Keratinocyte (primary cell): Measurements from ENCODE around the gene CHSY3. TPM values are rescaled to one million over a fixed set of nuclear protein-coding genes. Genes with fewer than 3 reads are reported as not detected.

Source experiments
- DNase-seq: peaks from one replicate; pipeline ENCODE4 v3.0.0-alpha.2; 2011; ENCODE audit warnings: low read depth, missing footprints, low spot score
- FAIRE-seq: peaks from 2 replicates; lab custom pipeline; 2011; peaks lifted over from hg19 to GRCh38; lab: Jason Lieb, UNC
- H2AFZ ChIP-seq: 2 replicates; pipeline ENCODE4 v1.6.0; 2012; ENCODE audit warnings: low read length, control low read depth, inconsistent platforms; ENCODE audit not compliant: control insufficient read depth
- H3K27ac ChIP-seq: 2 replicates; pipeline ENCODE4 v1.5.1; 2011; ENCODE audit warnings: low read length; ENCODE audit not compliant: control insufficient read depth, insufficient read depth
- H3K27me3 ChIP-seq: 3 replicates; pipeline ENCODE4 v1.6.0; 2011; ENCODE audit warnings: low read length; ENCODE audit not compliant: control insufficient read depth, insufficient read depth; ENCODE audit errors: extremely low read depth
- H3K36me3 ChIP-seq, 2 experiments: 2 replicates in 1 of 2; 3 replicates in 1 of 2; pipeline ENCODE4 v1.5.1; 2011; ENCODE audit warnings: low read length in 2 of 2, mild to moderate bottlenecking in 1 of 2; ENCODE audit not compliant: control insufficient read depth in 2 of 2, insufficient read depth in 2 of 2; ENCODE audit errors: extremely low read depth in 1 of 2
- H3K4me1 ChIP-seq: 3 replicates; pipeline ENCODE4 v1.5.1; 2011; ENCODE audit warnings: low read length; ENCODE audit not compliant: control insufficient read depth, insufficient read depth; ENCODE audit errors: extremely low read depth
- H3K4me2 ChIP-seq: 3 replicates; pipeline ENCODE4 v1.6.0; 2011; ENCODE audit warnings: low read depth, low read length; ENCODE audit not compliant: control insufficient read depth, insufficient read depth; ENCODE audit errors: extremely low read depth
- H3K4me3 ChIP-seq, 3 experiments: fragments of 200-600 bp in 1 of 3; sonication (generic) in 1 of 3; 2 replicates in 2 of 3; 3 replicates in 1 of 3; pipeline ENCODE4 v1.5.1; 2011 to 2016; ENCODE audit warnings: low read length in 3 of 3, mild to moderate bottlenecking in 3 of 3, control low read depth in 2 of 3, inconsistent platforms in 1 of 3, low read depth in 1 of 3, mixed read lengths in 1 of 3, mixed run types in 1 of 3, moderate library complexity in 1 of 3; ENCODE audit not compliant: control insufficient read depth in 2 of 3, insufficient read depth in 2 of 3; ENCODE audit errors: extremely low read depth in 1 of 3
- H3K79me2 ChIP-seq: 2 replicates; pipeline ENCODE4 v1.6.0; 2012; ENCODE audit warnings: low read length; ENCODE audit not compliant: control insufficient read depth, insufficient read depth
- H3K9ac ChIP-seq: 3 replicates; pipeline ENCODE4 v1.6.0; 2011; ENCODE audit warnings: low read length; ENCODE audit not compliant: control insufficient read depth, insufficient read depth; ENCODE audit errors: extremely low read depth
- H3K9me1 ChIP-seq: 3 replicates; pipeline ENCODE4 v1.6.0; 2011; ENCODE audit warnings: low read length; ENCODE audit not compliant: control insufficient read depth, insufficient read depth; ENCODE audit errors: extremely low read depth
- H3K9me3 ChIP-seq: 2 replicates; pipeline ENCODE4 v1.5.1; 2012; ENCODE audit warnings: low read depth, low read length; ENCODE audit not compliant: control insufficient read depth
- H4K20me1 ChIP-seq: 3 replicates; pipeline ENCODE4 v1.6.0; 2011; ENCODE audit warnings: low read length; ENCODE audit not compliant: control insufficient read depth, insufficient read depth; ENCODE audit errors: extremely low read depth
- EZH2 ChIP-seq: IDR thresholded peaks from one replicate; pipeline ENCODE4 v1.6.1; 2012; ENCODE audit warnings: inconsistent platforms, mild to moderate bottlenecking, low read length, moderate library complexity
- dilution Hi-C: fragments of 300-500 bp; cut with MboI; formaldehyde crosslinking; loops from one replicate; pipeline ENCODE4 v1.7.0; 2020; ENCODE audit warnings: low sequenced_read_pairs; ENCODE audit not compliant: extremely low pct_ligation_motif_present
- polyA plus RNA-seq, 5 experiments: library from polyadenylated mRNA; depleted of rRNA in 3 of 5; stranded (reverse) in 3 of 5; stranded (forward) in 1 of 5; unstranded in 1 of 5; fragments of >200 nt; gene quantifications; 1 replicate in 1 of 5; 2 replicates in 3 of 5; 3 replicates in 1 of 5; pipeline versions ENCODE4 v1.2.1 to v1.2.3, GENCODE V29; 2011 to 2012; ENCODE audit warnings: missing spikeins in 2 of 5, low read depth in 1 of 5, low replicate concordance in 1 of 5
- TF ChIP-seq, protein P1 (sequence below), 3 experiments: IDR thresholded peaks in 1 of 3; conservative IDR thresholded peaks in 1 of 3; optimal IDR thresholded peaks in 1 of 3; 2 replicates in 2 of 3; 3 replicates in 1 of 3; pipeline versions ENCODE3 to v1.5.1; 2011; ENCODE audit warnings: low read length in 3 of 3, mild to moderate bottlenecking in 3 of 3, moderate library complexity in 2 of 3, control low read depth in 1 of 3, inconsistent platforms in 1 of 3; ENCODE audit not compliant: insufficient read depth in 2 of 3; ENCODE audit errors: extremely low read depth in 1 of 3

CHSY3 gene
- polyA plus RNA-seq, 1 donor (not counting 4 experiments of a cell fraction or from before 2014, with no cell fraction given), result 0.47 TPM

DNA sequence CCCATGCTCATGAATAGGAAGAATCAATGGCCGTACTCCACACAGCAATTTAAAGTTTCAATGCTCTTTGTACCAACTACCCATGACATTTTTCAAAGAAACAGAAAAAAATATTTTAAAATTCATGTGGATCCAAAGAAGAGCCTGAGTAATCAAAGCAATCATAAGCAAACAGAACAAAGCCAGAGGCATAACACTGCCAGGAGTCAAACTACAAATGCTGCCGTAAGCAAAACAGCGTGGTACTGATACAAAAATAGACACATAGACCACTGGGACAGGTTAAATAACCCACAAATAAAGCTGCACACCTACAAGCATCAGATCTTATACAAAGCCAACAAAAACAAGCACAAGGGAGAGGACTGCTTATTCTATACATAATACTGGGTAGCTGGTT, 107.7 kb downstream of the CHSY3 start:
- no peak for DNase-seq
- no peak overlapping the region for H3K9ac ChIP-seq
- no peaks in the 10 kb centered on the region for H3K9me1 ChIP-seq
- no peak overlapping the region for H3K4me3 ChIP-seq
- no peaks in the 10 kb centered on the region for H3K27me3 ChIP-seq
- no peaks in the 10 kb centered on the region for H3K4me1 ChIP-seq
- no peak overlapping the region for H3K4me2 ChIP-seq
- H2AFZ ChIP-seq, result no peak overlapping the region
- H3K9me3 ChIP-seq, result no peaks in the 10 kb centered on the region
- no peaks in the 10 kb centered on the region for H3K36me3 ChIP-seq
- no peaks in the 10 kb centered on the region for H4K20me1 ChIP-seq
- no peak for TF ChIP-seq EZH2
- TF ChIP-seq, protein P1, sequence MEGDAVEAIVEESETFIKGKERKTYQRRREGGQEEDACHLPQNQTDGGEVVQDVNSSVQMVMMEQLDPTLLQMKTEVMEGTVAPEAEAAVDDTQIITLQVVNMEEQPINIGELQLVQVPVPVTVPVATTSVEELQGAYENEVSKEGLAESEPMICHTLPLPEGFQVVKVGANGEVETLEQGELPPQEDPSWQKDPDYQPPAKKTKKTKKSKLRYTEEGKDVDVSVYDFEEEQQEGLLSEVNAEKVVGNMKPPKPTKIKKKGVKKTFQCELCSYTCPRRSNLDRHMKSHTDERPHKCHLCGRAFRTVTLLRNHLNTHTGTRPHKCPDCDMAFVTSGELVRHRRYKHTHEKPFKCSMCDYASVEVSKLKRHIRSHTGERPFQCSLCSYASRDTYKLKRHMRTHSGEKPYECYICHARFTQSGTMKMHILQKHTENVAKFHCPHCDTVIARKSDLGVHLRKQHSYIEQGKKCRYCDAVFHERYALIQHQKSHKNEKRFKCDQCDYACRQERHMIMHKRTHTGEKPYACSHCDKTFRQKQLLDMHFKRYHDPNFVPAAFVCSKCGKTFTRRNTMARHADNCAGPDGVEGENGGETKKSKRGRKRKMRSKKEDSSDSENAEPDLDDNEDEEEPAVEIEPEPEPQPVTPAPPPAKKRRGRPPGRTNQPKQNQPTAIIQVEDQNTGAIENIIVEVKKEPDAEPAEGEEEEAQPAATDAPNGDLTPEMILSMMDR (optimal IDR thresholded peaks at IDR 0.05 in 1 of 3, IDR thresholded peaks at IDR 0.05 in 1 of 3, conservative IDR thresholded peaks at IDR 0.05 in 1 of 3; ENCODE audit: extremely low read depth in 1 of 3, insufficient read depth in 2 of 3, low read length in 3 of 3), result no peak
- dilution Hi-C loops, result no loop called here
- H3K27ac ChIP-seq, result no peak overlapping the region
- FAIRE-seq, result no peak
- H3K79me2 ChIP-seq, result no peaks in the 10 kb centered on the region

DNA sequence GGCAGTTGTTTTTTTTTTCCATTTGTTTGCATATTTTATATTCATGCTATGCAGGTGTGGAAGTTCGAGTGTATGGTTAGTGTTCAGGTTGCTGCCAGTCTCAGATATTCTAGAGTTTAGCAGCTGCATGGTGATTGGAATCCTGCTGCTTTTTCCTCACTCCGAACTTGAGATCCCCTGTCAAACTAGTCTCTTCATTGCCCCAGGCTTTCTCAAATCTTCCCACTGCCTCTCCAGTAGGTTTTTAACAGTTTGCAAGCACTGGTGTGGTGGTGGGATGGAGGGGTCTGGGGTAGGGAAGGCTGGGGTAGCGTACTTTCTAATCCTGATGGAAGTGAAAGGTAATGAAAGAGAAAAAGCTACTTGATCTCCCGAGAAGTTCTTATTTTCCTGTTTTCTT, 112.9 kb downstream of the CHSY3 start:
- H3K27me3 ChIP-seq, result no peaks in the 10 kb centered on the region
- no peaks in the 10 kb centered on the region for H3K4me1 ChIP-seq
- dilution Hi-C loops, result no loop called here
- H3K79me2 ChIP-seq, result no peaks in the 10 kb centered on the region
- DNase-seq, result no peak
- no peaks in the 10 kb centered on the region for H4K20me1 ChIP-seq
- no peaks in the 10 kb centered on the region for H3K36me3 ChIP-seq
- no peak overlapping the region for H3K9ac ChIP-seq
- no peaks in the 10 kb centered on the region for H3K9me3 ChIP-seq
- no peak overlapping the region for H3K27ac ChIP-seq
- no peak for FAIRE-seq
- H3K4me3 ChIP-seq, result no peak overlapping the region
- no peaks in the 10 kb centered on the region for H3K9me1 ChIP-seq
- no peak overlapping the region for H3K4me2 ChIP-seq
- no peak overlapping the region for H2AFZ ChIP-seq
- TF ChIP-seq, protein P1 (optimal IDR thresholded peaks at IDR 0.05 in 1 of 3, IDR thresholded peaks at IDR 0.05 in 1 of 3, conservative IDR thresholded peaks at IDR 0.05 in 1 of 3; ENCODE audit: extremely low read depth in 1 of 3, insufficient read depth in 2 of 3, low read length in 3 of 3), result no peak
- no peak for TF ChIP-seq EZH2
